Measurements from ENCODE around the gene HMG20A. TPM values are rescaled to one million over a fixed set of nuclear protein-coding genes. Genes with fewer than 3 reads are reported as not detected.
A peak's percentile ranks its signal among the peaks of the same experiment; 100 is the strongest.

HMG20A gene
- total RNA-seq, 1 experiment from 2014 or later: 62.2 TPM

- H3K27ac Mint-ChIP-seq: no peak overlapping the region
- DNase-seq (ENCODE audit: low spot score) (peak; percentile 34), ATAC-seq (peak; percentile 85)
- no peaks in the 10 kb centered on the region for H3K27me3 Mint-ChIP-seq (ENCODE audit: low read depth)
- no peaks in the 10 kb centered on the region for H3K9me3 Mint-ChIP-seq
- no peak overlapping the region for H3K4me3 Mint-ChIP-seq
- no peak for TF ChIP-seq ZNF263 (CRISPR knock-in tag; IDR thresholded peaks at IDR 0.05; ENCODE audit: low read depth)
- no peak for TF ChIP-seq PREB (CRISPR knock-in tag; IDR thresholded peaks at IDR 0.05; ENCODE audit: borderline replicate concordance)
- TF ChIP-seq TP53 (CRISPR knock-in tag; IDR thresholded peaks at IDR 0.05): no peak
- TF ChIP-seq GTF2I (CRISPR knock-in tag; conservative IDR thresholded peaks at IDR 0.05): no peak
- no peak for TF ChIP-seq CREB1 (CRISPR knock-in tag; IDR thresholded peaks at IDR 0.05)
- TF ChIP-seq IRF2 (CRISPR knock-in tag; IDR thresholded peaks at IDR 0.05; ENCODE audit: borderline replicate concordance, low read depth): no peak
- TF ChIP-seq CDX4 (CRISPR knock-in tag; IDR thresholded peaks at IDR 0.05; ENCODE audit: borderline replicate concordance): no peak
- TF ChIP-seq SMAD3 (CRISPR knock-in tag; IDR thresholded peaks at IDR 0.05; ENCODE audit: borderline replicate concordance): no peak
- TF ChIP-seq GABPB1 (CRISPR knock-in tag; IDR thresholded peaks at IDR 0.05): no peak
- TF ChIP-seq ZNF396 (CRISPR knock-in tag; IDR thresholded peaks at IDR 0.05; ENCODE audit: borderline replicate concordance): no peak
- no peak for TF ChIP-seq IRF1 (CRISPR knock-in tag; IDR thresholded peaks at IDR 0.05)
- POLR2A ChIA-PET: interaction anchor here (0.6 kb wide), 1 partner anchor 119 kb away, joined by 3 read pairs; no protein-coding TSS in a partner anchor
- H3K4me1 Mint-ChIP-seq: peaks cover 41% of the 10 kb centered on the region
- CTCF ChIA-PET: interaction anchor here (1.1 to 2.0 kb wide), 9 partner anchors 21 to 503 kb away, joined by 3 to 12 read pairs (median 5); no protein-coding TSS in a partner anchor
- H3K36me3 Mint-ChIP-seq: peaks cover 48% of the 10 kb centered on the region
These were observed 55.2 kb downstream of the HMG20A start for GRCh38 chr15:77475898-77476297.

- Mint-ChIP-seq H3K4me1 (peaks cover 50% of the 10 kb centered on the region), H3K9me3 (no peaks in the 10 kb centered on the region), H3K36me3 (peaks cover 42% of the 10 kb centered on the region), H3K4me3 (no peak overlapping the region), H3K27ac (peak overlapping the region; percentile 43), H3K27me3 (ENCODE audit: low read depth) (no peaks in the 10 kb centered on the region)
- CTCF ChIA-PET: interaction anchor here (1.5 kb wide), 1 partner anchor 64 kb away, joined by 5 read pairs; no protein-coding TSS in a partner anchor
- no peak for ATAC-seq
- POLR2A ChIA-PET: no interaction called here
- DNase-seq (ENCODE audit: low spot score): no peak
- TF ChIP-seq TEAD4 (CRISPR knock-in tag; IDR thresholded peaks at IDR 0.05): no peak
- TF ChIP-seq NR3C1 (CRISPR knock-in tag; conservative IDR thresholded peaks at IDR 0.05; ENCODE audit: low read depth): no peak
- no peak for TF ChIP-seq ERG (CRISPR knock-in tag; IDR thresholded peaks at IDR 0.05)
- no peak for TF ChIP-seq E2F5 (CRISPR knock-in tag; IDR thresholded peaks at IDR 0.05)
- TF ChIP-seq TP53 (CRISPR knock-in tag; IDR thresholded peaks at IDR 0.05): no peak
- no peak for TF ChIP-seq ATF6 (CRISPR knock-in tag; IDR thresholded peaks at IDR 0.05)
- TF ChIP-seq ZNF219 (CRISPR knock-in tag; IDR thresholded peaks at IDR 0.05; ENCODE audit: borderline replicate concordance): no peak
- no peak for TF ChIP-seq RORB (CRISPR knock-in tag; IDR thresholded peaks at IDR 0.05)
- no peak for TF ChIP-seq JAZF1 (CRISPR knock-in tag; IDR thresholded peaks at IDR 0.05)
- TF ChIP-seq ZNF317 (CRISPR knock-in tag; IDR thresholded peaks at IDR 0.05; ENCODE audit: borderline replicate concordance, low read depth): no peak
- TF ChIP-seq ZNF423 (CRISPR knock-in tag; IDR thresholded peaks at IDR 0.05): no peak
- no peak for TF ChIP-seq SP1 (CRISPR knock-in tag; conservative IDR thresholded peaks at IDR 0.05)
- no peak for TF ChIP-seq NFATC4 (CRISPR knock-in tag; IDR thresholded peaks at IDR 0.05)
- TF ChIP-seq CTCF (IDR thresholded peaks at IDR 0.05): no peak
- no peak for TF ChIP-seq CBFB (CRISPR knock-in tag; IDR thresholded peaks at IDR 0.05; ENCODE audit: low read depth)
- no peak for TF ChIP-seq ETV6 (CRISPR knock-in tag; IDR thresholded peaks at IDR 0.05)
These were observed 56.3 kb downstream of the HMG20A start for GRCh38 chr15:77476995-77477394.

Data from WTC11 (cell line).